ENCODE data around the gene EFTUD2.

The EFTUD2 gene

GRCh38 chr17:44910231-44911106 is 11.2 kb upstream of the EFTUD2 start:
- DNase-seq (ENCODE audit: low read depth in 2 of 2), result no peak

GRCh38 chr17:44909681-44910144 is 10.5 kb upstream of the EFTUD2 start:
- DNase-seq (ENCODE audit: low read depth in 2 of 2), result no peak

DNA sequence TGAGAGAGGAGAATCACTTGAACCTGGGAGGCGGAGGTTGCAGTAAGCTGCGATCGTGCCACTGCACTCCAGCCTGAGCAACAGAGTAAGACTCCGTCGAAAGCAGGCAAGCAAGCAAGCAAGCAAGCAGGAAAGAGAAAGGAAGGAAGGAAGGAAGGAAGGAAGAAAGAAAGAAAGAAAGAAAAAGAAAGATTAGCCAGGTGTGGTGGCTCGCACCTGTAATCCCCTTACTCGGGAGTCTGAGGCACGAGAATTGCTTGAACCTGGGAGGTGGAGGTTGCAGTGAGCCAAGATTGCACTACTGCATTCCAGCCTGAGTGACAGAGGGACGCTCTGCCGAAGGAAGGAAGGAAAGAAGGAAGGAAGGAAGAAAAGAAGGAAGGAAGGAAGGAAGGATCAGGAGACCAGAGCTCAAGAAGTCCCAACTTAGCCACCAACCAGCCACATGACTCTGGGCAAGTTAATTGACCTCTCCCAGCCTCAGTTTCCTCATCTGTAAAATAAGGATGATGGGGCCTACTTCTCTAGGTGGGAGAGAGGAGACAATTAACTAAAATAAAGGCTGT is 9.6 kb upstream of the EFTUD2 start:
- no peak for DNase-seq (ENCODE audit: low read depth in 2 of 2)

DNA sequence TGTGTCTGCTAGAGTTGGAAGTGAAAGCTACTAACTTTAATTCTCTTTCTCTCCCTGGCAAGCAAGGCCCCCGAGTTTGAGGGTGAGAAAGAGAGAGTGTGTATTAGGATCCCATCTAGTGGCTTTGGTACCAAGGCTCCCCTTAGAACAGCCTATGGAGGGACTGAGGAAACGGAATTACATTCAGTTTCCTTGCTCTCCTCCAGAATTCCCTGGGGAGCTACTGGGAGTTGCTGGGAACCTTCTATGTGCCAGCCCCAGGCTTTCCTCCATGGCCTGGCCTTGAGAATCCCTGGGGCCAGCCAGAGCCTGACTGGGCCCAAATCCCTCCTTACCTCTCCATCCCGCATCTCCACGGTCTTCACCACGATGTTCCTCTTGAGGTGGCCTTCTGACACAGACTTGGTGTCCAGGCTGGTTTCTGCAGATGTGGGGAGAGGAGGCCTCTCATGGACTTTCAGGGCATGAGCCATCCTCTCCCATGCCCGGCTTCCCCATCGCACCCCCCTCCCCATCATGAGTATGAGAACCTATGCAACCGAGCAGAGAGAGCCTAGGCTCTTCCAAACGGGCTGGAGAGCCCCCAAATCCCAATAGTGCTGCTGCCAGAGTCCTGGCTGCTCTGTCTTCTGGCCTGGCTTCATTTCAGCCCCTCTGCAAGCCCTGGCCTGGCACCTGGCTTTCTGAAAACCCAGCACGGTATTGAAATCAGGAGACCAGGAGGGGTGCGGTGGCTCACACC is 8.7 kb upstream of the EFTUD2 start:
- no peak for DNase-seq (ENCODE audit: low read depth in 2 of 2)

- no peak for DNase-seq (ENCODE audit: low read depth in 2 of 2)
Measured at GRCh38 chr17:44906763-44907728, 7.8 kb upstream of the EFTUD2 start.

DNA sequence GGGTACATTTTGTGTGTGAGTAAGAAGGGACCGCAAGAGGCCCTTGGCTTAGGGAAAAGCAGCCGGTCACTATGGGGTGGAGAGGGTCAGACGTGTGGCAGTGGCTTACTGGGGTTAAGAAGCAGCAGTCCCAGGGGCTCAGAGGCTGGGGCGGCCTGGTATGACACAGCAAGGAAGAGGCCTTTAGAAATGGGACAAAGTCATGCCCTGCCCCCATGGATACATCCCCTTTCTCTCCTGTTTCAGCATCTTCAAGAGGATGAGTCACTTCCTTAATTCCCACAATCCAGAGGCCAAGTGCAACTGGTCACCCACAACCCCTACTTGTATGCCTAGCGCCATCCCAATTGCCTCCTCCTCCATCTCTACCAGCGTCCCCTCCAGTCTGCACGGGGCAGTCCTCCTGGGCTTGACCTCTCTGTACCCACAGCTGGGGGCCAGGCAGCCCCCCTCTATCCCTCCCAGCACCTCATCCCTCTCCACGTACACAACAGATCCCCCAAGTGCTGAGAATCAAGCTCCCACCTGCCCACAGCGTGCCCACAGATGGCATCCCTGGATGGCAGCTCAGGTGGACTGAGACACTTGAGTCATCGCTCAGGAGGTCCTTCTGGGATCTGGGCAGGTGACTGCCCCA is 6.9 kb upstream of the EFTUD2 start:
- no peak for DNase-seq (ENCODE audit: low read depth in 2 of 2)

- no peak for DNase-seq (ENCODE audit: low read depth in 2 of 2)
Measured at GRCh38 chr17:44905006-44906000, 6.1 kb upstream of the EFTUD2 start.

DNA sequence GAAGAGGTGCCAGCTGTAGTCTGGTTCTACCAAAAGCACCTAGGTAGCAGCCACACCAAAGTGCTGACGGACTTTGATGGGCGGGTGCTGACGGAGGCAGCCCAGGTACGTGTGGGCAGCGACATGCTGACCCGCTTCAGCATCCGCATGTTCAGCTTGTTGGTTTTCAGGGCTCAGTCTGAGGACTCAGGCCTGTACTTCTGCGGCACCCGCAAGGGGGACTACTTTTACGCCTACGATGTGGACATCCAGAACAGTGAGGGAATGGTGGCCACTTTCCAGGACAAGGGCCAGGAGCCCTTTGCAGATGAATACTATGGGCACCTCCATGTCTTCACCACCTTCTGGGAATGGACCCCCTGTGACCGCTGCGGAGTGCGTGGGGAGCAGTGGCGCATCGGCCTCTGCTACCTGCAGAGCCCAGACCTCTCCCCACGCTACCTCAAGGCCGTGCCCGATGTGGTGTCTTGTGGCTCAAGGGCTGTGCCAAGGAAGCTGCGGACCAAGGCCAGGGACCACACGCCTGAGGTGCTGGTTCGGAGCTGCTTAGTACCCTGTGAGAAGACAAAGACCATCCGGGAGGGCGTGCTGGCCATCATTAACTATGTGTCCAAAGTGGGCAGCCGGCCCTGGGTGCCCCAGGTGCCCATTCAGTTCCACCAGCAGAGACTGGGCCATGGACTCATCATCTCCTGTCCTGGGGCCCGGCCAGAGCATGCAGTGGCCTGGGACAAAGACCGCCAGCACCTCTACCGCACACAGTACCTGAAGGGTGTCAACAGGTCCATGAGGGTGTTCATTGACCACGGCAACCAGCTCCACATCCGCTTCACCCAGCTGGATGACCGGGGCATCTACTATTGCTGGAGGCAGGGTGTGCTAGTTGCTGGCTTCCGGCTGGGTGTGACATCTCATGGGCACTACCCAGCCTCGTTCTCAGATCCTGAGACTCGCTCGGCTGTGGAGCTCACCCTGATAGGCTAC is 5.0 kb upstream of the EFTUD2 start:
- DNase-seq (ENCODE audit: low read depth in 2 of 2), result no peak

DNA sequence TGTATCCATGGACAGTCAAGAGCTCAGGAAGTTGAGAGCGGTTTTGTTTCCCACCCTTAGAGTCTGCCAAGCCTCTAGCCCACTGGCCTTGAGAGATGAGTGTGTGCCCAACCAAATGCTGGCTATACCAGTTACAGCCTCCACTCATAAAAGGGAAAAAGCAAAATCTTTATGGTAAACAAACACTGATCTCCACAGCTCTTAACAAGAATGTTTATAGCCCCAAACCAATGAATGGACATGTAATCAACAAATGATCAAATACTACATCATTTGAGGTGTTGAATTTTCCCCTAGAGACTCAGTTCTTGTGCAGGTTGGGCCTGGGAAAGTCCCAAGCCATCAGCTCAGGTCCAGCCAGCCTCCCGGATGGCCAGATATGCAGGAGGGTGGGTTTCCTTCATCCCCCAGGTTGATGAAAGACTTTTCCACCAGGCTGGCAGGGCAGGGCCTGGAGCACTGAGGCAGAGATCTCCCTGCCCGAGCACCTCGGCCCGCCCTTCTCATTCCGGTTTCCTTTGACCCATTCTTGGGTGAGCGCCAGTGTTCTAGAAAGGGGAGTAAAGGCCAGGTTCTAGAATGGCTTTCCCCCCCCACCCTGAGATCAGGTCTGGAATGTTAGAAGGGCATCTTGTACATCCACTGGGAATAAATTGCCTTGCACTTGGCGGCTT is 3.9 kb upstream of the EFTUD2 start:
- no peak for DNase-seq (ENCODE audit: low read depth in 2 of 2)

DNA sequence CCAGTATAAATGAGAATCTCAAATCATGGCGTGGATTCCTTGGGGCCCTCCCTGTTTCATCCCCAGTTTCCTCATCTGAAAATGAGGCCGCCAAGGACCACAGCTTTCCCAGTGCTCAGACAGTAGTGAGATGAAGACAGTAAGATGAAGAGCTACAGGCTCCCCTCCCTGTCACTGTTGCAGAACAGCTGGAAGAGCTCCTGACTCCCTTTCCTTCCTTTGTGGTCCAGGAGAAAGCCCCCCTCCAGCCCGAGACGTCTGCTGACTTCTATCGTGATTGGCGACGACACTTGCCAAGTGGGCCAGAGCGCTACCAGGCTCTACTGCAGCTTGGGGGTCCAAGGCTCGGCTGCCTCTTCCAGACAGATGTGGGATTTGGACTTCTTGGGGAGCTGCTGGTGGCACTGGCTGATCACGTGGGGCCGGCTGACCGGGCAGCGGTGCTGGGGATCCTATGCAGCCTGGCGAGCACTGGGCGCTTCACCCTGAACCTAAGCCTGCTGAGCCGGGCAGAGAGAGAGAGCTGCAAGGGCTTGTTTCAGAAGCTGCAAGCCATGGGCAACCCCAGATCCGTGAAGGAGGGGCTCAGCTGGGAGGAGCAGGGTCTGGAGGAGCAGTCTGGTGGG is 3.0 kb upstream of the EFTUD2 start:
- DNase-seq (ENCODE audit: low read depth in 2 of 2), result no peak

DNA sequence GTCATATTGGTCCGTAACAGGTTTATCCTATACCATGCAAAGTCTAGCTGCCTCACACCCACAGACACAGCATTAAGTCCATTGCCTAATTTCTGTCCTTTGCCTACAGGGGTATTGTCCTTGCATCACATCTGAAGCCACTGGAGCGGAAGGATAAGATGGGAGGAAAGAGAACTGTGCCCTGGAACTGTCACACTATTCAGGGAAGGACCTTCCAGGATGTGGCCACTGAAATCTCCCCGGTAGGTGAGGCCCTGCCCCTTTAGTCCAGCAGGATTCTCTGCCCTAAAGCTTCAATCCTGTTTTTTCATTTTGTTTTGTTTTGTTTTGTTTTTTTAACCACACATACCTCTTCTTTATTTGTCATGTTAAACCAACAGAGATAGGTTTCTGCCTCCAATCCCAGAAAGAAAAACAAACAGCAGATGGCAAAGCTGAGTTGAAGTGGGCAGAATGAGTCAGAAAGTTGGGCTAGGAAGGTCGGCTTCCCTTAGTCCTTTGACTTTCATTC is 2.2 kb upstream of the EFTUD2 start:
- no peak for DNase-seq (ENCODE audit: low read depth in 2 of 2)

DNA sequence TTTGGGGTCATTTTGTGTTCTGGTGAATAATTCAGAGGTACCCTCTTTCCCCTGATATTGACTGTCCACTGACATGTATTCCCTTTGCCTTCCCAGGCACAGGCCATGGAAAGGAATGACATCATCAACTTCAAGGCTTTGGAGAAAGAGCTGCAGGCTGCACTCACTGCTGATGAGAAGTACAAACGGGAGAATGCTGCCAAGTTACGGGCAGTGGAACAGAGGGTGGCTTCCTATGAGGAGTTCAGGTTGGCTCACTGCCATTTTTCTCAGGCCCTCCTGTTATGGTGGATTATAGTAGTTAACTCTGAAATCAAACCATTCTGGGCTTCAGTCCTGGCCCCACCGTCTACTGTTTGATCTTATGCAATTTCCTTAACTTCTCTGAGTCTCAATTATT is 1.6 kb upstream of the EFTUD2 start:
- DNase-seq (ENCODE audit: low read depth in 2 of 2), result no peak

DNA sequence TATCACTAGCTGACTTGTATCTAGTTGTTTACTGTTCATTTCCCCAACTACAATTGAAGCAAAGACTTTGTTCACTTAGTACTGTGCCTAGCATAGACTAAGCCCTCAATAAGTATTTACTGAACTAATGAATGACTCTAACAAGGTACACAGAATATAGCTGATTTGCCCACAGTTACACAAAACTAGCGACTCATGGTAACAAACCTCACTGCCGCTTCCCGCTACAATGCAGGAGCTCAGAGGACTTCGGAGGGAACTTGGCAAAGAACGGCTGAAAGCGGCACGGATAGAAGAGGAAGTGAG is 524 bp downstream of the EFTUD2 start:
- DNase-seq (ENCODE audit: low read depth in 2 of 2), result no peak

- no peak for DNase-seq (ENCODE audit: low read depth in 2 of 2)
Measured at GRCh38 chr17:44894642-44895041, 4.6 kb downstream of the EFTUD2 start.

- no peak for DNase-seq (ENCODE audit: low read depth in 2 of 2)
Measured at GRCh38 chr17:44892250-44892649, 7.0 kb downstream of the EFTUD2 start.

- DNase-seq (ENCODE audit: low read depth in 2 of 2), result no peak
Measured at GRCh38 chr17:44889003-44889402, 10.2 kb downstream of the EFTUD2 start.
